Measurements from ENCODE around the gene GPD1. TPM values are rescaled to one million over a fixed set of nuclear protein-coding genes. Genes with fewer than 3 reads are reported as not detected.

The GPD1 gene
- total RNA-seq, 1 experiment from 2014 or later: 1.5 TPM

GRCh38 chr12:50065726-50066310 is 38.0 kb upstream of the GPD1 start:
- BruUV-seq (replicated peaks): no TSS peak
- no peaks in the 10 kb centered on the region for H3K36me3 ChIP-seq (ENCODE audit: control insufficient read depth, insufficient read depth, low read length)
- POLR2A ChIA-PET: interaction anchor here (0.9 kb wide), 1 partner anchor 8 kb away, joined by 3 read pairs; no protein-coding TSS in a partner anchor
- Mint-ChIP-seq H3K9me3 (ENCODE audit: unreplicated experiment) (no peaks in the 10 kb centered on the region), H3K27me3 (ENCODE audit: insufficient read depth, unreplicated experiment) (no peaks in the 10 kb centered on the region), H3K4me1 (ENCODE audit: low read depth, unreplicated experiment) (peaks cover 10% of the 10 kb centered on the region), H3K36me3 (ENCODE audit: insufficient read depth, unreplicated experiment) (no peaks in the 10 kb centered on the region), H3K27ac (ENCODE audit: unreplicated experiment) (no peak overlapping the region), H3K4me3 (ENCODE audit: unreplicated experiment) (no peak overlapping the region)
- TF ChIP-seq CTCF (IDR thresholded peaks at IDR 0.05; ENCODE audit: insufficient read depth in 1 of 2, low read depth in 1 of 2, low read length in 1 of 2, severe bottlenecking in 1 of 2, unreplicated experiment in 1 of 2): no peak
- H3K4me3 ChIP-seq (ENCODE audit: low read depth, low read length): no peak overlapping the region
- H3K4me1 ChIP-seq: 0 out of 2 replicates have a peak, but pooled peaks cover 7% of the 10 kb centered on the region
- H3K27me3 ChIP-seq (replicated peaks; ENCODE audit: control insufficient read depth, insufficient read depth, low read length): no peaks in the 10 kb centered on the region
- H3K9me3 ChIP-seq: no peaks in the 10 kb centered on the region
- CTCF ChIA-PET: interaction anchor here (0.6 to 3.2 kb wide), 6 partner anchors 10 to 199 kb away, joined by 3 to 17 read pairs (median 4); no protein-coding TSS in a partner anchor
- intact Hi-C loops (cut with micrococcal nuclease; ENCODE audit: unreplicated experiment): no loop called here
- DNase-seq: no peak

GRCh38 chr12:50066402-50066801 is 37.4 kb upstream of the GPD1 start:
- no peak overlapping the region for H3K27ac Mint-ChIP-seq (ENCODE audit: unreplicated experiment)
- TF ChIP-seq CTCF (IDR thresholded peaks at IDR 0.05; ENCODE audit: insufficient read depth in 1 of 2, low read depth in 1 of 2, low read length in 1 of 2, severe bottlenecking in 1 of 2, unreplicated experiment in 1 of 2): no peak
- Histone ChIP-seq H3K36me3 (ENCODE audit: control insufficient read depth, insufficient read depth, low read length) (no peaks in the 10 kb centered on the region), H3K9me3 (no peaks in the 10 kb centered on the region), H3K27me3 (replicated peaks; ENCODE audit: control insufficient read depth, insufficient read depth, low read length) (no peaks in the 10 kb centered on the region), H3K4me1 (0 out of 2 replicates have a peak, but pooled peaks cover 8% of the 10 kb centered on the region), H3K4me3 (ENCODE audit: low read depth, low read length) (no peak overlapping the region)
- ChIA-PET POLR2A (interaction anchor here (0.9 kb wide), 1 partner anchor 9 kb away, joined by 3 read pairs; no protein-coding TSS in a partner anchor), CTCF (interaction anchor here (0.7 to 3.2 kb wide), 4 partner anchors 10 to 199 kb away, joined by 3 to 17 read pairs (median 4); no protein-coding TSS in a partner anchor)
- intact Hi-C loops (cut with micrococcal nuclease; ENCODE audit: unreplicated experiment): no loop called here
- H3K4me1 Mint-ChIP-seq (ENCODE audit: low read depth, unreplicated experiment): peaks cover 12% of the 10 kb centered on the region
- H3K36me3 Mint-ChIP-seq (ENCODE audit: insufficient read depth, unreplicated experiment): no peaks in the 10 kb centered on the region
- no TSS peak for BruUV-seq (replicated peaks)
- no peak overlapping the region for H3K4me3 Mint-ChIP-seq (ENCODE audit: unreplicated experiment)
- H3K27me3 Mint-ChIP-seq (ENCODE audit: insufficient read depth, unreplicated experiment): no peaks in the 10 kb centered on the region
- peak; percentile 63 to 69 for DNase-seq
- no peaks in the 10 kb centered on the region for H3K9me3 Mint-ChIP-seq (ENCODE audit: unreplicated experiment)

- H3K27ac Mint-ChIP-seq (ENCODE audit: unreplicated experiment): no peak overlapping the region
- intact Hi-C loops (cut with micrococcal nuclease; ENCODE audit: unreplicated experiment): no loop called here
- CTCF ChIA-PET: interaction anchor here (0.5 to 3.3 kb wide), 7 partner anchors 13 to 1217 kb away, joined by 3 to 93 read pairs (median 5); partner anchors contain the start of gene DDX23
- H3K36me3 Mint-ChIP-seq (ENCODE audit: insufficient read depth, unreplicated experiment): no peaks in the 10 kb centered on the region
- no peaks in the 10 kb centered on the region for H3K27me3 Mint-ChIP-seq (ENCODE audit: insufficient read depth, unreplicated experiment)
- no peak for DNase-seq
- no peaks in the 10 kb centered on the region for H3K9me3 ChIP-seq
- H3K9me3 Mint-ChIP-seq (ENCODE audit: unreplicated experiment): no peaks in the 10 kb centered on the region
- 0 out of 2 replicates have a peak, but pooled peaks cover 8% of the 10 kb centered on the region for H3K4me1 ChIP-seq
- no peaks in the 10 kb centered on the region for H3K27me3 ChIP-seq (replicated peaks; ENCODE audit: control insufficient read depth, insufficient read depth, low read length)
- no peak overlapping the region for H3K4me3 ChIP-seq (ENCODE audit: low read depth, low read length)
- H3K4me1 Mint-ChIP-seq (ENCODE audit: low read depth, unreplicated experiment): peaks cover 12% of the 10 kb centered on the region
- no peak for TF ChIP-seq CTCF (IDR thresholded peaks at IDR 0.05; ENCODE audit: insufficient read depth in 1 of 2, low read depth in 1 of 2, low read length in 1 of 2, severe bottlenecking in 1 of 2, unreplicated experiment in 1 of 2)
- H3K36me3 ChIP-seq (ENCODE audit: control insufficient read depth, insufficient read depth, low read length): no peaks in the 10 kb centered on the region
- no TSS peak for BruUV-seq (replicated peaks)
- POLR2A ChIA-PET: no interaction called here
- no peak overlapping the region for H3K4me3 Mint-ChIP-seq (ENCODE audit: unreplicated experiment)
Measured at GRCh38 chr12:50069069-50069468, 34.7 kb upstream of the GPD1 start.

Data from Caco-2 (cell line).